GM10248 (cell line): Measurements from ENCODE around the gene IGSF8.
A peak's percentile ranks its signal among the peaks of the same experiment; 100 is the strongest.

Experiments used
- CTCF ChIA-PET: fragments of 300-600 bp; sonication (Branson Sonifier 250); formaldehyde crosslinking; extraction: SDS; loops from one replicate; lab custom pipeline; 2021; ENCODE audit warnings: antibody characterized with exemption; lab: Yijun Ruan, JAX
- POLR2A ChIA-PET: fragments of 350-650 bp; sonication (Branson Sonifier 250); formaldehyde crosslinking; extraction: SDS; loops from one replicate; lab custom pipeline; 2020; ENCODE audit warnings: antibody characterized with exemption; lab: Yijun Ruan, JAX
- DNase-seq: peaks from one replicate; pipeline ENCODE4 v3.0.0; 2012; ENCODE audit errors: extremely low spot score
- TF ChIP-seq, protein P1 (sequence below): IDR thresholded peaks from 2 replicates; pipeline ENCODE4 v1.5.1; 2012; ENCODE audit warnings: mild to moderate bottlenecking, low read depth; ENCODE audit errors: extremely low read depth, missing control alignments, control extremely low read depth

Gene IGSF8

DNA sequence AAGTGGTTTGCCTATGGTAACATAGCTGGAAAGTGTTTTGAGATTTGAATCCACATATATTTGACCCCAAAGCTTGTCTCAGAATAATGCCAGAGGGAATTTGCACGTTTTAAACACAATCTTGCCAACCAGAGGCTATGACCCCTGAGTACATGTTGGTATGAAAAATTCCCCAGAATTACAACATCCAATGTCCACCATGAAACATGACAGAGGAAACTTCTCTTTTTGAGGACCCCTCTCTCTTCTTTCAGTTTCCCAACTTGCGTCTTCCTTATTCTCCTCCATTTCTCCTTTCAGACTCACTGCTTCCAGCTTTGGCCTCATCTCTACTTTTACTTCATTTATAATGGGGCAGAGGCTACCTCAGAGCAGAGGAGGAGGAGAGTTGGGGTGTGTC, 22.6 kb downstream of the IGSF8 start:
- CTCF ChIA-PET, result interaction anchor here (30.0 to 45.2 kb wide), 2 partner anchors 9 to 15 kb away, joined by 983 read pairs; partner anchors contain the start of genes IGSF8, KCNJ10 and KCNJ9
- DNase-seq, result no peak
- TF ChIP-seq, protein P1, sequence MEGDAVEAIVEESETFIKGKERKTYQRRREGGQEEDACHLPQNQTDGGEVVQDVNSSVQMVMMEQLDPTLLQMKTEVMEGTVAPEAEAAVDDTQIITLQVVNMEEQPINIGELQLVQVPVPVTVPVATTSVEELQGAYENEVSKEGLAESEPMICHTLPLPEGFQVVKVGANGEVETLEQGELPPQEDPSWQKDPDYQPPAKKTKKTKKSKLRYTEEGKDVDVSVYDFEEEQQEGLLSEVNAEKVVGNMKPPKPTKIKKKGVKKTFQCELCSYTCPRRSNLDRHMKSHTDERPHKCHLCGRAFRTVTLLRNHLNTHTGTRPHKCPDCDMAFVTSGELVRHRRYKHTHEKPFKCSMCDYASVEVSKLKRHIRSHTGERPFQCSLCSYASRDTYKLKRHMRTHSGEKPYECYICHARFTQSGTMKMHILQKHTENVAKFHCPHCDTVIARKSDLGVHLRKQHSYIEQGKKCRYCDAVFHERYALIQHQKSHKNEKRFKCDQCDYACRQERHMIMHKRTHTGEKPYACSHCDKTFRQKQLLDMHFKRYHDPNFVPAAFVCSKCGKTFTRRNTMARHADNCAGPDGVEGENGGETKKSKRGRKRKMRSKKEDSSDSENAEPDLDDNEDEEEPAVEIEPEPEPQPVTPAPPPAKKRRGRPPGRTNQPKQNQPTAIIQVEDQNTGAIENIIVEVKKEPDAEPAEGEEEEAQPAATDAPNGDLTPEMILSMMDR, result no peak
- POLR2A ChIA-PET, result no interaction called here

DNA sequence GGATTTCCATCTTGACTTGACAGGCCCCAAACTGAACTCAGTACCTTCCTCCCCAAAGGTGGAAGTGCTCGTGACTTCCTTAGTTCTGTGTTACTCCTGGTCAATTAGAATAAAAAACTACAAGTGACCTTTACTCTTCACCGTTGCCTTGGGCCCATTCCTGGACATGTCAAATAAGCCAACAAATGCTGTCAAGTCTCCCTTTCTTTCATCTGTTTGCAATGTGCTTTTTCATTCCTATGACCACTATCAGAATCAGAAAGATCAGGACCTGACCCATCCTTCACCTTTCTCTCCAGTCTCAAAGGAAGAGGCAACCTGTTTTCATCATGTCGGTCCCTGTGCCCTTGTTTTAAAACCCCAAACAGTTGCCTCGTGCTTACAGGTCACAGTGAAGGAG, 23.6 kb downstream of the IGSF8 start:
- ChIA-PET CTCF (interaction anchor here (3.3 to 45.2 kb wide), 3 partner anchors 10 to 67 kb away, joined by 12 to 983 read pairs (median 983); partner anchors contain the start of genes IGSF8, KCNJ10 and KCNJ9), POLR2A (no interaction called here)
- no peak for DNase-seq
- TF ChIP-seq, protein P1, result no peak

DNA sequence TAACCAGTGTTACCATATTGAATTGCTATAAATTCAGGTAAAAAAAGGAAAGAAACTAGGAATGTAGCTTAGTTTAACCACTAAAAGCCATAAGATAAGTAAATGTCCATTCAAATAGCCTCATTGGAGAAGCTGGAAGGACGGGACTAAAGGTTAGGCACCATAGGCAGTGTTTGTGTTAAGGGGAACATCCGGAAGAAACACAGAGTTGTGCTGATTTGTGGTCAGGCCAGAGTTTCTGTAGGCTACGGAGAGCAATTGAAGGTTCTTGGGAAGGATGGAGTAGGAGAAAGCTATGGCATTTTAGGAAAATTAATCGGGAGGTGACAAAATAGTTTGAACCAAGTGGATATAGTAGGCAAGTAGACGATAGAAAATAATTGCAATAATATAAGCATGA, 27.1 kb downstream of the IGSF8 start:
- TF ChIP-seq, protein P1, result no peak
- no peak for DNase-seq
- ChIA-PET POLR2A (no interaction called here), CTCF (interaction anchor here (0.8 to 45.2 kb wide), 4 partner anchors 10 to 305 kb away, joined by 3 to 983 read pairs (median 494); partner anchors contain the start of genes IGSF8, KCNJ10 and KCNJ9)

DNA sequence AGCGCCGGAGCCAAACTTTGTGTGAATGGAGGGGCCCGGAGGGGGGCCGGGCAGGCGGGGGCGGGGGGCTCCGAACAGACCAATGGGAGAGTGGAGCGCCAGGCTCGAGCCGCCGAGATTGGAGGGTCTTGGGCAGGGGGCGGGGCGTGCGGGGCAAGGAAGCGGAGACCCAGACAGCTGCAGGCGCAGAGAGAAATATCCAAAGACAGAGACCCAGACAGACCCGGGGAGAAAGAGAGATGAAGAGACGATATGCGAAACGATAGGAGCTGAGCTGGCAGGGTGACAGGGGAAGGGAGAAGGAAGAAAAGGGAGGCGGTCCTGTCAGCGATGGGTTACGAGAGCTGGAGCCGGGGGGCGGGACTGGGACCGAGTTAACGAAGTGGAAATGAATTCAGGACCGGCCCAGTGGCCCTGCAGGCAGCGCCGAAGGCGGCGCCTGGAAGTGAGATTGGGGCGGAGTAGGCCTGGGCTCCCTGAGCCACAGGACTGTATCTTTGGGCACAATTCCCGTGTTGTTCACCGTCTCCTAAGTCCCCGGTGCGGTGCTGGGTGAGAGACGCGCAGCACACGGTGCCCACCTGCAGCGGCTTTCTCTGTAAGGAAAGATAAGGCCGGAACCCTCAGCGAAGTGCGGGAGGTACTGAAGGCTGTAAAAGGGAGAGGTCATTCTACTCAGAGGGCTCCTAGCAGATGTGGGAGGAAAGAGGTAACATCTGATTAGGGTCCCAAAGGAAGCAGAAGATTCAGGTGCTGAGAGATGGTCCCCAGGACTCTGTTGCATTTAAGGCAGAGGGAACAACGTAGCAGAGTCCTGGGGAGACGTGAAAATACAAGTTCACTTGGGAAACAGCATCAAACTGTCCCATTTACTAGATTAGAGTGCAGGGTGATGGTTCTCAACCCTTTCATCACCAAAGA, 27.9 kb downstream of the IGSF8 start:
- ChIA-PET CTCF (interaction anchor here (1.1 to 45.2 kb wide), 3 partner anchors 9 to 305 kb away, joined by 3 to 983 read pairs (median 983); partner anchors contain the start of genes IGSF8, KCNJ10 and KCNJ9), POLR2A (no interaction called here)
- peak; percentile 76 for DNase-seq
- TF ChIP-seq, protein P1, result no peak

DNA sequence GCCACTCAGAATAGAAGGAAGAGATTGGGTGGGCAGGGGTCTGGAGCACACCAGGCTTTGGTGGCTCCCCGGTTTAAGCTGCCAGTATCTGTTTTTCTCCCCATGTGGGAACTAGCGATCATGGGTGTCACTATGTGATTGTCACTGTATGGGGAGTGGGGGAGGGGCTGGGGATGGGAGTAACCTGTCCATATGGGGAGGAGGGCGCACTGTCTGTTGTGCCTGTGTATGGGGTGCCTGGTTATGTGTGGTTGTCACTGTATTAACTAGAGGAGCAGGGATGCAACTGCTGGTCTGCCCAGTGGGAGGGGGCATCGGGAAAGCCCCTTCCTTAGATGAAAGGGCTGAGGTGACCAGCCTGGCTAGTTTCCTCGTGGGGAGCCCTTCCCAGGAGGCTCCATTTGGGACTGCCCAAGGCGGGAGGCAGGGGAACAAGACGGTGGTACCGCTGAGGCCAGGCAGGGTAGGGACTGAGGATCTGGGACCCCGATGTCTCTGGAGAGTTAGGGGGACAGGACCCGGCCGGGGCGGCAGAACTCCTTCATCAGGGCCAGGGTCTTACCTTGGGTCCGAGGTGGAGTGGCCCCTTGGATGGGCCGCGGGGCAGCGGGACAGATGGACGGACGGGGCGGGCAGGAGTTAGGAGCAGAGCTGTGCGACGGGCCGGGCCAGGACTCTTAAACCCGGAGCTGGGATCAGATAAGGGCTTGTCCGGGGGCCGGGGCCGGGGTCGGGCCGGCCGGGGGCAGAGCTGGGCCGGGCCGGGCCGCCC, 28.8 kb downstream of the IGSF8 start, which contains the start of gene KCNJ10:
Gene KCNJ10, minus strand, starts transcription at position 701 of the 772 bp plus-strand sequence. CDS start 27,628 bp downstream, outside the sequence.
- CTCF ChIA-PET, result interaction anchor here (3.5 to 45.2 kb wide), 3 partner anchors 8 to 24 kb away, joined by 16 to 983 read pairs (median 983); partner anchors contain the start of genes IGSF8, KCNJ10 and KCNJ9
- TF ChIP-seq, protein P1, result no peak
- POLR2A ChIA-PET, result no interaction called here
- no peak for DNase-seq

DNA sequence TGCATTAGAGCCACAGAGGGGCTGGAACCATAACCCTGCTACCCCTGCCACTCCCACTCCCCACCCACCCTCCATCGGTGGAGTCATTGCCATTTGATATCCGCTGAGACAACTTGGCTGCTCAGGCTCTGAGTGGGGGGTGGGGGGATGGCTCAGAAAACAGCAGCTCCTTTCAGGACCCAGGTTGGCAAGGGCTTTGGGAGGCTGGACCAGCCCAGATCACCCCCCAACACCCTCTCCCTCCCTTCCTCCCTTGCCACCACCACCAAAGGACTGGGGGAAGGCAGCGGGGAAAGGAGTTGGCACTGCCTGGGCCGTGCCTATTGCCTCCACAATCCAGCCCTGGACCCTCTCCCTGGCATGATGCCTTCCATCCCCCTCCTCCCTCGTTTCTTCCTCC, 30.2 kb downstream of the IGSF8 start:
- CTCF ChIA-PET, result interaction anchor here (3.5 to 45.2 kb wide), 2 partner anchors 16 to 22 kb away, joined by 16 to 983 read pairs; partner anchors contain the start of genes IGSF8, KCNJ10 and KCNJ9
- no peak for DNase-seq
- POLR2A ChIA-PET, result no interaction called here
- TF ChIP-seq, protein P1, result no peak
